Muscle layer of duodenum (tissue), 2 donors: ENCODE data around the gene KIF26B.
A peak's percentile ranks its signal among the peaks of the same experiment; 100 is the strongest.

Experiments
- H3K27ac ChIP-seq: one replicate; pipeline ENCODE4 v1.7.0; 2013; ENCODE audit warnings: mild to moderate bottlenecking, low read length
- H3K27me3 ChIP-seq: one replicate; pipeline ENCODE4 v1.7.0; 2013; ENCODE audit warnings: low read depth, mild to moderate bottlenecking, control low read depth, low read length
- H3K36me3 ChIP-seq, 2 donors: one replicate each; pipeline ENCODE4 v1.7.0; 2013; ENCODE audit warnings: low read length in 2 of 2, control low read depth in 1 of 2, mild to moderate bottlenecking in 1 of 2; ENCODE audit not compliant: insufficient read depth in 2 of 2, control insufficient read depth in 1 of 2
- H3K4me1 ChIP-seq, 2 donors: one replicate each; pipeline ENCODE4 v1.7.0; 2013; ENCODE audit warnings: low read length in 2 of 2, mild to moderate bottlenecking in 2 of 2, control low read depth in 1 of 2, moderate library complexity in 1 of 2; ENCODE audit not compliant: insufficient read depth in 2 of 2, control insufficient read depth in 1 of 2
- H3K4me3 ChIP-seq, 2 donors: one replicate each; pipeline ENCODE4 v1.7.0; 2013; ENCODE audit warnings: low read length in 2 of 2, low read depth in 1 of 2, mild to moderate bottlenecking in 1 of 2
- H3K9me3 ChIP-seq, 2 donors: one replicate each; pipeline ENCODE4 v1.7.0; 2013; ENCODE audit warnings: low read length in 2 of 2, control low read depth in 1 of 2, mild to moderate bottlenecking in 1 of 2; ENCODE audit not compliant: control insufficient read depth in 1 of 2
- donor health status: healthy.

KIF26B gene

DNA sequence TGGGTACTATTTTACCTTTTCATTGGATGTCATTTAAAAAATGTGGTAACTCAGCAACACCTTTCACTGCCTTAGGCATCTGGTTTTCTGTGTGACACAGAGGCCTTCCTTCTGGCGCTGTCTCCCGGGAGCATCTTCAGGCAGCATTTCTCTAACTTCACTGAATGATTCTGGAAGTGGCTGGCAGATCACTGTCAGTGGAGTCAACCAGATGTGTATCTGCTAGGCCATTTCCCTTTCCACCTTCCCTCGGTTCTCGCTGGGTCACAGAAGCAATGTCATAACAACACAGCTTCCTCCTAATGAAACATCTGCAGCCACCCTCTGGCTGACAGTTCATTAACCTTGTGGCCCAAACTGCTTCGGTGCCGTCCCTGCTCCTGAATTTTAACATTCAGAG lies 137.8 kb downstream of the KIF26B start:
- Histone ChIP-seq H3K36me3 (no peaks in the 10 kb centered on the region), H3K9me3 (no peaks in the 10 kb centered on the region), H3K27me3 (no peaks in the 10 kb centered on the region), H3K4me3 (no peak overlapping the region), H3K4me1 (no peaks in the 10 kb centered on the region), H3K27ac (no peak overlapping the region)

DNA sequence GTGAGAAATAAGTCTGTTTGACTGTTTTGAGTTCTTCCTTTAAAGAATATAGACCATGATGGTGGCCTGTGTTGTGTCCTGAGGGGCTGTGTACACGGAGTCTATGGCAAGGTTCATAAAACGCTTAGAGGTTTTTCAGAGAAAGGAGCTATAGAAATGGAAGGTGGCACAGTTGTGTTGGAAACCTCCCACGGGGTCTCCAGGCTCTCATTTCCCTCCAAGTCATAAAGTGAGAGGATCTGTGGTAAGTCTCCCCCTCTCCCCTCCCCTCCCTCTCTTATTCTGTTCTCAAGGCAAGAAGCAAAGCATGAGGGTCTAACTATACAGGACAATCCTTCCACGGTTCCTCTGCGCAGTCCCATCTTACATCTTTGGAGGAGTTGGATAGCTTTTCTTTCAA lies 139.2 kb downstream of the KIF26B start:
- no peak overlapping the region for H3K4me3 ChIP-seq

DNA sequence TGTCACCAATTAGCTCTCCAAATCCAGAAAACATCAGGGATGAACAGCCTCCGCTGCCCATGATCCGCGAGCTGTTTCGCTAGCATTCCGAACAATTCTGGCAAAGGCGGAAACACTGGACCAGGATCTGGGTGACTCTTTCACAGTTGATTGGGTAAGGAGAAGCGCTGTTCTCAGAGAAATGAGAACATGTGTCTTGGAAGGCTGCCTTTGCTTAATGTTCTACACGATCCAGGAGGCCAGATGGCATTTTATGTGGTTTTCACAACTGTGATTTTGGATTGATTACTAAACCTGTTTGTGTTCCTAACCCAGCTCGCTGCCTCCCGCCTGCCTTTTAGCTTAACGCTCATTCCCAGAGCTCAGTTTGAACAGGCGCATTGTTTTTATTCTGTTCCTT lies 144.0 kb downstream of the KIF26B start:
- Histone ChIP-seq H3K27ac (no peak overlapping the region), H3K4me3 (no peak overlapping the region), H3K4me1 (peaks cover 5 to 7% of the 10 kb centered on the region in 2 donors), H3K27me3 (no peaks in the 10 kb centered on the region), H3K36me3 (no peaks in the 10 kb centered on the region), H3K9me3 (no peaks in the 10 kb centered on the region)

More for the DNA sequence above, 139.2 kb downstream of the KIF26B start:
- H3K27ac ChIP-seq: no peak overlapping the region
- no peaks in the 10 kb centered on the region for H3K36me3 ChIP-seq
- no peaks in the 10 kb centered on the region for H3K9me3 ChIP-seq
- no peaks in the 10 kb centered on the region for H3K4me1 ChIP-seq
- no peaks in the 10 kb centered on the region for H3K27me3 ChIP-seq

DNA sequence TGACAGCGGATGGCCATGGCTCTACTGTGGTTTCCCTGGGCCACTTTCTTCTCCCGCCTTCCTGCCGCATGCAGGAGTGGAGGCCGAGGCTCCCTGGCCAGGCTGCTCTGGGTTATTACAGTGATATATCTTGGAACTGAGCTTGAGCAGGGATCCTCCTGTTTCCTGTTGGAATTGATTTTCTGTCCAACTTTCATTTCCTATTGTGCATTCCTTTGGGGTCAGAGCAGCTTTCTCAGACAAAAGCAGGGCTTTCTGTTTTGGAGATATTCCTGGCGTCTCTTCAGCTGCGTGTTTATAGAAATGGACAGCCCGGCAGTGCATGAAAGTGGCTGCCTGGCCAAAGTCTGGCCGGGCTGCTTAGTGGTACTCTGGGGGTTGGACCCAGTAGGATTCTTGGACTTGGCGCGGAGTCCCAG lies 146.4 kb downstream of the KIF26B start:
- no peaks in the 10 kb centered on the region for H3K27me3 ChIP-seq
- H3K27ac ChIP-seq: no peak overlapping the region
- H3K36me3 ChIP-seq: no peaks in the 10 kb centered on the region
- no peak overlapping the region for H3K4me3 ChIP-seq
- H3K4me1 ChIP-seq: peaks cover 5 to 7% of the 10 kb centered on the region in 2 donors
- no peaks in the 10 kb centered on the region for H3K9me3 ChIP-seq

DNA sequence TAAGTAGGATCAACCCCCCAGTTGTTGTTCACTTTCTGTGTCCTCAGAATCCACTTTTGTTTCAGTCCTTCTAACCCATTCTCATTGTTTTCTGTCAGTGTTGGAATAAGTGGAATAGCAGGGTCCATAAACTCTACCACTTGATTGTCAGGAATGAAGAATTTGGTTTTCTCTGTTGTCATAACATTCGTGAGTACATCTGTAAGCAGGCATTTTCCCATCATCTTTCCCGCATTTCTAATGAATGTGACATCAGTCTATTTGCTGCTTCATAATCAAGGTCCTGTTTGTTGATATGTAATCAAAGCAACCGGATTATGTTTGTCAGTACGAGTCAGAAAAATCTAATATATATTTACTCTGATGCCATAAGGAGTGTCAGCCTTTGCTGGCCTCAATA lies 147.1 kb downstream of the KIF26B start:
- H3K4me1 ChIP-seq: peaks cover 5 to 7% of the 10 kb centered on the region in 2 donors
- no peaks in the 10 kb centered on the region for H3K9me3 ChIP-seq
- H3K27ac ChIP-seq: no peak overlapping the region
- no peak overlapping the region for H3K4me3 ChIP-seq
- H3K27me3 ChIP-seq: no peaks in the 10 kb centered on the region
- H3K36me3 ChIP-seq: no peaks in the 10 kb centered on the region

DNA sequence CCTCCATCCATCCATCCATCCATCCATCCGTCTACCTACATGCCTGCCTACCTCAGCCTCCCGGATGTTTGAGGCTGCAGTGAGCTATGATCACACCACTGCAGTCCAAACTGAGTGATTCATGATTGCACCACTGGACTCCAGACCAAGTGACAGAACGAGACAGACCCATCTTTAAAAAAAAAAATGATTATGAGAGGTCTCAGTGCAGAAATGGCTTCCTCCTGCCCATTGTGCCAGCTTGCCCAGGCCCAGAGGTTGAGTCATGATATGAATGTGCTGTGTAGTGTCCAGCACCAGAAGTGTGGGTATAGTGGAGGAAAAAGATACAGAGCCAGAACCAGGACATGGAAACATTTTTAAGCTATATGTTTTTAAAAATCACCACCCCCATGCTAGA lies 149.9 kb downstream of the KIF26B start:
- Histone ChIP-seq H3K27me3 (no peaks in the 10 kb centered on the region), H3K4me1 (peaks cover 5 to 7% of the 10 kb centered on the region in 2 donors), H3K27ac (no peak overlapping the region), H3K9me3 (no peaks in the 10 kb centered on the region), H3K4me3 (no peak overlapping the region), H3K36me3 (no peaks in the 10 kb centered on the region)

DNA sequence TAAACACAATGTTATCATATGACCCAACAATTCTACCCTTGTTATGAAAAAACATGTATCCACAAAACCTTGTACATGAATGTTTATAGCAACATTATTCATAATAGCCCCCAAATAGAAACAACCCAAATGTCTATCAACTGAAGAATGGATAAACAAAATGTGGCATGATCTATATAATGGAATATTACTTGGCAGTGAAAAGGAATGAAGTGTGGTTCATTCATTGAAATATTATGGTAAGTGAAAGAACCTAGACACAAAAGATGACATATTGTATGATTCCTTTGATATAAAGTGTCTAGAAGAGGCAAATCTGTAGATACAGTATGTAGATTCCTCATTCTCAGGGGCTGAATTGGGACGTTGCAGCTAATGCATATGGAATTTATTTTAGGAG lies 151.2 kb downstream of the KIF26B start:
- Histone ChIP-seq H3K4me1 (peaks cover 5 to 9% of the 10 kb centered on the region in 2 donors), H3K27ac (no peak overlapping the region), H3K27me3 (no peaks in the 10 kb centered on the region), H3K9me3 (no peaks in the 10 kb centered on the region), H3K36me3 (no peaks in the 10 kb centered on the region), H3K4me3 (no peak overlapping the region)

DNA sequence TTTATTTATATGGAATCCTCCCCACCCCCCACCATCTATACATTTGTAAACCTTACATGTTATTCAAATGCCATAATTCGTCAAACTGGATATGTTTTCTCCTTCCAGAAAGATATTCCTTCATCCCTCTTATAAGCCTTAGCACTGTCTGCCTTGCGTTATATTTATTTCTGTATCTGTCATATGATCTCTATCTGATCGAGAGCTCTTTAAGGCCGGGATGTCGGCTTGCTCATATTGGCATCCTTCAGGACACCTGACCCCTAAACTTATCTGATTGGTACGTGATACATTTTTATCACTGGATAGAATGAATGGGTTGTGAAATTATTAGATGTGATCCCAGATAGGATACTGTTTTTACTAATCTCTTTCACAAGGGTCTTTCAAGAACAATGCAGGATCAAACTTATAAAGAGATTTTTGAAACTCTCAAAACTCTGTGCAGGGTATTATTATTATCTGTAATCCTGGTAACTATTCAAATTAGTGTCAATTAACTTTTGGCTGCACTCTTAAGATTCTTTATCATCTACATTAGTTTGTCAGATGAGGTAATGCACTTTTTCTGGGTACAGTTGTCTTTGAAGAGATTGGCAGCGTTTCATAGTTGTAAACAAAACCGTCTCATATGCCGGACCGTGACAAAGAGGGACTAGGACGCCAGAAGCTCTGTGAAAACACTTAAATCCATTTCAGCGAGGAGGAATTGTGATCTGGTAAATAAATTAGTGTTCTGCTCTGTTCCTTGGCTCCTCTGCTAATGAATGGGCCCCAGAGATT lies 152.0 kb downstream of the KIF26B start:
- Histone ChIP-seq H3K36me3 (no peaks in the 10 kb centered on the region), H3K27ac (no peak overlapping the region)

DNA sequence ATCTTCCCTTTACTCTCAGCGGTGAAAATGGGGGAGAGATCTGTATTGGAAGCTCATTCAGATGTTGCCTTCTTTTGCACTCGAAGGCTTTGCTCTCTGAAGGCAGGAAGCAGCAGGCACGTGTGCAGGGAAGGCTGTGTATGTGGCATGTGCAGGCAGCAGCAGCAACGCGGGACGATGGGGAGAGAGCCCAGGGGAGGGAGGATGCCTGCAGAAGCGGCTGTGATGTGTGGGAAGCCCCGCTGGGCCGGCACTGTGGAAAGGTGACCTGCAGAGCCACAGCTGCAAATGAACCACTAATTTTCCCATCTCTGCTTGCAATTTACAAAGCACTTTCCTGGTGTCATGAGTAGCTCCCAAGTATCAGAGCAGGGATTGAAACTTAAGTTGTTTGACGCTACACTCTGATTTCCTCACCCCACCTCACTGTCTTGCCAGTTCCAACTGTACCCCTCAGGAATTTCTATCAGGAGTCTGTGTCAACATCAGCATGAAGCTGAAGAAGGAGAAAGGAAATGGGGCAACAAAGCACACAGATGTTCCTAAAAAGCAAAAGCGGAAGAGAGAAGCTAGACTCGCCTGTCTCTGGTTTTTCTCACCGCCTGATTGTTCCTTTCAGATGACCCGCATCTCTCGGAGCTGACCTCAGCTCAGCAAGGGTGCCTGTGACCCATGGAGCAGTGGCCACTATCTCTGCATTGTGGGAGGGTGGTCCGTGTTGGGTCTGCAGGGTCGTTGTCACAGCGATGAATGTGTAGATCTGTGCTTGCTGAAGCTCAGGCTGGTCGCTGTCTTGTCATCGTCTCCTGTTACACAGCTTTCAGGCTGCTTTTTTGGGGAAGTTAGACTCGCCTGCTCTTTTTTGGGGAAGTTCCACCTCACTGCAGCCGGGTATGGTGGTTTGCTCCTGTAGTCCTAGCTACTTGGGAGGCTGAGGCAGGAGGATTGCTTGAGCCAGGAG lies 156.1 kb downstream of the KIF26B start:
- Histone ChIP-seq H3K4me3 (peak overlapping the region in 1 of 2 donors; percentile 23), H3K27me3 (no peaks in the 10 kb centered on the region), H3K9me3 (no peaks in the 10 kb centered on the region), H3K36me3 (no peaks in the 10 kb centered on the region), H3K4me1 (peaks cover 0 to 4% of the 10 kb centered on the region in 2 donors), H3K27ac (no peak overlapping the region)

More for the DNA sequence above, 152.0 kb downstream of the KIF26B start:
- H3K9me3 ChIP-seq: no peaks in the 10 kb centered on the region
- peaks cover 0 to 4% of the 10 kb centered on the region in 2 donors for H3K4me1 ChIP-seq
- no peak overlapping the region for H3K4me3 ChIP-seq
- H3K27me3 ChIP-seq: no peaks in the 10 kb centered on the region

DNA sequence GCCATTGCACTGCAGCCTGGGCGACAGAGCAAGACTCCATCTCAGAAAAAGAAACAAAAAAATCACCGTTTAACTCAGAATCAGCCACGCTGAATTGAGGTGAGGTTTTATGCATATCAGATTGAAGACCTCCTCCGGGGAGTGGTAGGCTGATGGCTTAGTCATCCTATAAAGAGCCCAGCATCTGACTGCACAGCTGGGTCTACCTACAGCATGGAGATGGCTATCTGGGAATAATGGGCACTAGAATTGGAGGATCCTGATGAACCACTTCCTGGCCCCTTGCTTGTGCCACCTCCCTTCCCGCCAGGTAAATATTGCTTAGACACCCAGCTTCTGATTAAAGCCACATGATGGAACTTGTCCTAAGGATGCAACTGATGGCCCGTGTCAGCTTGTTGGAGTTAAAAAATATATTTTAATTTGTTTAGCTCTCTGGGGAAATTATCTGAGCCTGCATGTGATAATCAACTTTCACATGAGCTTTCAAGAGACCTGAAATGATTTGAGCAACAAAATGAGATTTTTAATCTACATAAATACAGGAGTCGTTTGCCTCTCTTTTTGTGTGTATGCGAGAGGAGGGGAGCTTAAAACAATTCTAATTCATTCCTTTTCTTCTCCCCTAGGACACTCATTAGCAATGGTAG lies 157.2 kb downstream of the KIF26B start:
- no peak overlapping the region for H3K4me3 ChIP-seq
- no peaks in the 10 kb centered on the region for H3K36me3 ChIP-seq
- H3K9me3 ChIP-seq: no peaks in the 10 kb centered on the region
- peaks cover 0 to 4% of the 10 kb centered on the region in 2 donors for H3K4me1 ChIP-seq
- no peaks in the 10 kb centered on the region for H3K27me3 ChIP-seq
- H3K27ac ChIP-seq: no peak overlapping the region

DNA sequence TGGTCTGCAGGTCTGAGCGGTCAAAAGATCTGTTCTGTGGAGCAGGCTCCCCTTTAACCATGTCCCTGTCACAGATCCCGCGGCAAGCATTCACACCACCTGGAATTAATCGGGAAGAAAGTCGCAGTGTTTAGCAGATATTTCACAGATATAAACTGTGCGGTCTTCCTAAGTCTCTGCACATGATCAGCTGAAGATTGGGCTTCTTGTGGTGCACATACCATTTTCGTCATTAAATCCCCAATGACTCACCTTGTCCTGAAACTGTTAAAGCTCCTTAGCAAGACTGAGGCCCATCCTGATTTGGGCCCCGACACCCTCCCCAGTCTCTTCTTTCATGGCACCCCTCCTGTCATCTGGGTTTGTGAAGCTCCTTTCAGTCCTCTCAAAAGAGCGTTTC lies 158.8 kb downstream of the KIF26B start:
- Histone ChIP-seq H3K36me3 (no peaks in the 10 kb centered on the region), H3K27me3 (no peaks in the 10 kb centered on the region), H3K4me3 (no peak overlapping the region), H3K27ac (no peak overlapping the region), H3K4me1 (peaks cover 0 to 4% of the 10 kb centered on the region in 2 donors), H3K9me3 (no peaks in the 10 kb centered on the region)
